Muscle of back (tissue), 10 donors: ENCODE measurements around the gene MEF2D. TPM values are rescaled to one million over a fixed set of nuclear protein-coding genes. Genes with fewer than 3 reads are reported as not detected.

Experiments used
- polyA plus RNA-seq, 10 donors: library from polyadenylated mRNA; unstranded; fragments of 120-200 nt; gene quantifications; one replicate each; pipeline ENCODE4 v1.2.1, GENCODE V29; 2013; ENCODE audit not compliant: insufficient read length in 10 of 10

MEF2D gene
- polyA plus RNA-seq, 10 donors = 37.3 to 66.8 (median 59.9) TPM

Other genes with a start within 250 kb of the MEF2D start
- 10 to 100 TPM; 40.2 to 54.9 (median 46.7) TPM for gene SMG5, start 217.9 kb downstream of the MEF2D start, polyA plus RNA-seq
- gene TMEM79, start 216.4 kb downstream of the MEF2D start, polyA plus RNA-seq = 1 to 10 TPM; 3.1 to 8.0 (median 3.8) TPM
- 10 to 100 TPM; 17.5 to 27.6 (median 21.9) TPM for gene GLMP, start 205.1 kb downstream of the MEF2D start, polyA plus RNA-seq
- not detected for gene VHLL, start 201.5 kb downstream of the MEF2D start, polyA plus RNA-seq
- gene CCT3, start 162.5 kb downstream of the MEF2D start, polyA plus RNA-seq = 100 to 1,000 TPM; 215 to 259 (median 241) TPM
- gene TSACC, start 162.2 kb downstream of the MEF2D start, polyA plus RNA-seq = 1 to 10 TPM in 3 of 10 donors, under 1 TPM in 7; 0.31 to 1.8 (median 0.81) TPM
- gene RHBG, start 131.6 kb downstream of the MEF2D start, polyA plus RNA-seq = under 1 TPM in 2 of 10 donors, not detected in 8; 0.15 TPM
- gene IQGAP3, start 71.8 kb upstream of the MEF2D start, polyA plus RNA-seq = 10 to 100 TPM in 2 of 10 donors, 1 to 10 TPM in 8; 5.3 to 11.5 (median 7.3) TPM
- gene TTC24, start 78.9 kb upstream of the MEF2D start, polyA plus RNA-seq = under 1 TPM in 8 of 10 donors, not detected in 2; 0.18 to 0.94 (median 0.40) TPM
- 10 to 100 TPM; 23.5 to 38.4 (median 28.9) TPM for gene NAXE, start 91.0 kb upstream of the MEF2D start, polyA plus RNA-seq
- 10 to 100 TPM; 23.4 to 36.7 (median 29.4) TPM for gene GPATCH4, start 100.7 kb upstream of the MEF2D start, polyA plus RNA-seq
- under 1 TPM in 8 of 10 donors, not detected in 2; 0.13 to 0.98 (median 0.27) TPM for gene HAPLN2, start 118.6 kb upstream of the MEF2D start, polyA plus RNA-seq
- 1 to 10 TPM; 1.7 to 5.7 (median 2.1) TPM for gene BCAN, start 141.3 kb upstream of the MEF2D start, polyA plus RNA-seq
- gene NES, start 176.6 kb upstream of the MEF2D start, polyA plus RNA-seq = 1,000 to 10,000 TPM in 1 of 10 donors, 100 to 1,000 TPM in 9; 584 to 1,081 (median 826) TPM
- 100 to 1,000 TPM; 191 to 363 (median 287) TPM for gene CRABP2, start 204.8 kb upstream of the MEF2D start, polyA plus RNA-seq
- 10 to 100 TPM; 13.7 to 27.2 (median 18.3) TPM for gene METTL25B, start 227.7 kb upstream of the MEF2D start, polyA plus RNA-seq
- 10 to 100 TPM; 20.9 to 28.4 (median 25.2) TPM for gene ISG20L2, start 228.0 kb upstream of the MEF2D start, polyA plus RNA-seq
- 10 to 100 TPM; 58.4 to 72.1 (median 65.6) TPM for gene MRPL24, start 240.3 kb upstream of the MEF2D start, polyA plus RNA-seq